Endothelial cell of umbilical vein (primary cell): ENCODE results near the gene ADSS1. TPM values are rescaled to one million over a fixed set of nuclear protein-coding genes. Genes with fewer than 3 reads are reported as not detected.

Experiments used
- BruUV-seq: library from RNA; stranded (reverse); fragments of 400-500 nt; replicated peaks from 2 replicates; lab custom pipeline; 2021; lab: Mats Ljungman, UMichigan
- CTCF ChIA-PET: fragments of 300-600, 350-600 bp; sonication (Branson Sonifier 250); formaldehyde crosslinking; loops from one replicate; lab custom pipeline; 2021; ENCODE audit warnings: antibody characterized with exemption, inconsistent platforms; lab: Charles Lee
- POLR2A ChIA-PET: fragments of 300-600, 350-600 bp; sonication (Branson Sonifier 250); formaldehyde crosslinking; loops from one replicate; lab custom pipeline; 2021; ENCODE audit warnings: antibody characterized with exemption, inconsistent platforms; lab: Charles Lee
- DNase-seq: peaks from one replicate; pipeline ENCODE4 v3.0.0-alpha.2; 2011; ENCODE audit warnings: low read depth, low spot score
- FAIRE-seq: peaks from 2 replicates; lab custom pipeline; 2011; peaks lifted over from hg19 to GRCh38; lab: Jason Lieb, UNC
- H2AFZ ChIP-seq: 2 replicates; pipeline ENCODE4 v1.6.0; 2012; ENCODE audit warnings: low read depth, low read length, control low read depth, inconsistent platforms
- H3K27ac ChIP-seq: 2 replicates; pipeline ENCODE4 v1.5.1; 2011; ENCODE audit warnings: low read depth, mild to moderate bottlenecking, control low read depth, low read length, moderate library complexity; ENCODE audit not compliant: insufficient read depth
- H3K27me3 ChIP-seq, 2 experiments: 2 replicates each; pipeline versions ENCODE4 v1.6.0 to v1.6.1; 2011; ENCODE audit warnings: low read length in 2 of 2, mixed read lengths in 1 of 2; ENCODE audit not compliant: control insufficient read depth in 2 of 2, insufficient read depth in 2 of 2
- H3K36me3 ChIP-seq, 2 experiments: 2 replicates in 1 of 2; 3 replicates in 1 of 2; pipeline ENCODE4 v1.5.1; 2011; ENCODE audit warnings: low read length in 2 of 2, mild to moderate bottlenecking in 1 of 2, moderate library complexity in 1 of 2; ENCODE audit not compliant: control insufficient read depth in 2 of 2, insufficient read depth in 2 of 2; ENCODE audit errors: extremely low read depth in 1 of 2
- H3K4me1 ChIP-seq: 3 replicates; pipeline ENCODE4 v1.5.1; 2011; ENCODE audit warnings: mild to moderate bottlenecking, low read length; ENCODE audit not compliant: control insufficient read depth, insufficient read depth; ENCODE audit errors: extremely low read depth
- H3K4me2 ChIP-seq: 2 replicates; pipeline ENCODE4 v1.6.1; 2011; ENCODE audit warnings: low read length, control low read depth, mixed read lengths; ENCODE audit not compliant: insufficient read depth
- H3K4me3 ChIP-seq, 3 experiments: fragments of 200-600 bp in 1 of 3; sonication (generic), shearing (Covaris generic) in 1 of 3; replicated peaks in 1 of 3; 2 replicates each; pipeline ENCODE4 v1.5.1; 2011 to 2016; ENCODE audit warnings: control low read depth in 3 of 3, low read length in 3 of 3, mild to moderate bottlenecking in 2 of 3, inconsistent platforms in 1 of 3, low read depth in 1 of 3, moderate library complexity in 1 of 3; ENCODE audit not compliant: insufficient read depth in 1 of 3
- H3K79me2 ChIP-seq: 2 replicates; pipeline ENCODE4 v1.6.0; 2012; ENCODE audit warnings: low read length, inconsistent platforms; ENCODE audit not compliant: control insufficient read depth, insufficient read depth
- H3K9ac ChIP-seq: replicated peaks from 2 replicates; pipeline ENCODE3; 2011; ENCODE audit warnings: low read length, control low read depth; ENCODE audit not compliant: insufficient read depth; ENCODE audit errors: extremely low read depth
- H3K9me1 ChIP-seq: replicated peaks from 3 replicates; pipeline ENCODE4 v1.6.0; 2011; ENCODE audit warnings: mild to moderate bottlenecking, low read length; ENCODE audit not compliant: control insufficient read depth, insufficient read depth; ENCODE audit errors: extremely low read depth
- H3K9me3 ChIP-seq: replicated peaks from 2 replicates; pipeline ENCODE4 v1.5.1; 2012; ENCODE audit warnings: low read length, inconsistent platforms; ENCODE audit not compliant: control insufficient read depth, insufficient read depth
- H4K20me1 ChIP-seq: replicated peaks from 2 replicates; pipeline ENCODE3; 2011; ENCODE audit warnings: mild to moderate bottlenecking, low read length; ENCODE audit not compliant: control insufficient read depth, insufficient read depth; ENCODE audit errors: extremely low read depth
- EZH2 ChIP-seq: IDR thresholded peaks from 2 replicates; pipeline ENCODE4 v1.6.1; 2012; ENCODE audit warnings: borderline replicate concordance, low read depth, mild to moderate bottlenecking, moderate library complexity, low read length, inconsistent platforms; ENCODE audit not compliant: severe bottlenecking
- FOS ChIP-seq: IDR thresholded peaks from 2 replicates; pipeline ENCODE4 v1.6.1; 2011; ENCODE audit warnings: mild to moderate bottlenecking, low read length, moderate library complexity, borderline replicate concordance; ENCODE audit not compliant: insufficient read depth
- GATA2 ChIP-seq: IDR thresholded peaks from 2 replicates; pipeline ENCODE4 v1.7.0; 2011; ENCODE audit warnings: low read depth, mild to moderate bottlenecking, moderate library complexity, mixed read lengths, low read length; ENCODE audit not compliant: insufficient read length, insufficient read depth
- JUN ChIP-seq: IDR thresholded peaks from 2 replicates; pipeline ENCODE4 v1.6.1; 2011; ENCODE audit warnings: borderline replicate concordance, low read depth; ENCODE audit not compliant: insufficient read length, insufficient read depth
- MYC ChIP-seq: IDR thresholded peaks from one replicate; pipeline ENCODE4 v1.6.1; 2011; ENCODE audit warnings: mild to moderate bottlenecking, low read depth, low read length
- POLR2A ChIP-seq: IDR thresholded peaks from 2 replicates; pipeline ENCODE4 v1.6.1; 2012; ENCODE audit warnings: low read depth, mild to moderate bottlenecking, control low read depth, low read length
- dilution Hi-C: fragments of 300-500 bp; cut with MboI; formaldehyde crosslinking; loops from one replicate; pipeline ENCODE4 v1.15.0; 2019; ENCODE audit warnings: low sequenced_read_pairs; ENCODE audit not compliant: extremely low pct_ligation_motif_present
- intact Hi-C: fragments of 100-400 bp; cut with micrococcal nuclease; formaldehyde crosslinking; loops from one replicate; pipeline ENCODE4 v1.10.0; 2022
- polyA plus RNA-seq, 4 experiments: library from polyadenylated mRNA; depleted of rRNA in 3 of 4; stranded (reverse) in 3 of 4; unstranded in 1 of 4; fragments of >200 nt; gene quantifications; 2 replicates each; pipeline versions ENCODE4 v1.2.1 to v1.2.3, GENCODE V29; 2011 to 2012; ENCODE audit warnings: missing spikeins in 1 of 4
- total RNA-seq: library from RNA; stranded (reverse); gene quantifications from 2 replicates; pipeline ENCODE4 v1.2.3, GENCODE V29; 2021
- TF ChIP-seq, protein P1 (sequence below), 2 donors: IDR thresholded peaks; 1 replicate in 1 of 2; 2 replicates in 1 of 2; pipeline ENCODE4 v1.5.1; 2011; ENCODE audit warnings: low read length in 2 of 2, mild to moderate bottlenecking in 2 of 2, moderate library complexity in 2 of 2, control low read depth in 1 of 2, inconsistent platforms in 1 of 2, low read depth in 1 of 2; ENCODE audit not compliant: insufficient read depth in 1 of 2; ENCODE audit errors: extremely low read depth in 1 of 2

Gene ADSS1
- total and polyA plus RNA-seq, 2 donors (not counting 3 experiments of a cell fraction or from before 2014, with no cell fraction given), result 1.9 TPM

DNA sequence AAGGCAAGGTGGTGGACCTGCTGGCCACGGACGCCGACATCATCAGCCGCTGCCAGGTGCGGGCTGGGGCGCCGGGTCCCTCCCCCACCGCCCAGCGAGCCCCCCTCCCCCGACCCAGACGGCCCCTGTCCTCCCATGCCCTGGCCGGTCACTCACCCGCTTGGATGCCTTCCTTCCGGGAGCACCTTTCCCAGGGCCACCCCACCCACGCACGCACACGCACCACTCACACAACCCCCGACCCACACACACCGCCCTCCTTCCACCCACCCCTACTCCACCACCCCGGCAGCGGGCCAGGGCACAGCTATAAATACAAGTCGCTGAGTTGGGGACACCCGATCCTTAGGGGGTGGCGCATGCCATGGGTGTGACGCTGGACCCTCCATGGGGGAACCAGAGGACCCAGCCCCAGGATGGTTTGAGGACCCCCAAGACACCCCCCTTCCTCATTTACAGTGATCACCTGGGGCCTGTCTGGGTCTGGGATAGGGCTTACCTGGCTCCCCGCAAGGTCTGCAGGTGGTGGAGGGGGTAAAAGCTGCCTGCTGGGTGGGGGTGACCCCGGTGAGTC is 465 bp downstream of the ADSS1 start:
- DNase-seq, result peak; percentile 28
- intact Hi-C loops (loop anchor here (2.0 kb wide), 1 partner anchor 28 kb away; the partner anchor contains the start of gene SIVA1), dilution Hi-C loops (no loop called here)
- Histone ChIP-seq H2AFZ (no peak overlapping the region), H3K27me3 (no peaks in the 10 kb centered on the region), H3K9me1 (no peaks in the 10 kb centered on the region), H3K9ac (no peak overlapping the region), H3K4me3 (peak overlapping the region in 1 of 3 experiments; percentile 52), H4K20me1 (no peaks in the 10 kb centered on the region), H3K9me3 (no peaks in the 10 kb centered on the region), H3K4me2 (no peak overlapping the region), H3K79me2 (no peaks in the 10 kb centered on the region), H3K27ac (no peak overlapping the region), H3K36me3 (peaks cover 0 to 2% of the 10 kb centered on the region in 2 experiments), H3K4me1 (peaks cover 5% of the 10 kb centered on the region)
- ChIA-PET POLR2A (no interaction called here), CTCF (interaction anchor here (0.9 to 3.2 kb wide), 6 partner anchors 10 to 101 kb away, joined by 3 to 17 read pairs (median 4); partner anchors contain the start of gene SIVA1)
- FAIRE-seq, result no peak
- no peak for TF ChIP-seq JUN
- no peak for TF ChIP-seq GATA2
- no peak for TF ChIP-seq EZH2
- no peak for TF ChIP-seq MYC
- no peak for TF ChIP-seq POLR2A
- TF ChIP-seq, protein P1, sequence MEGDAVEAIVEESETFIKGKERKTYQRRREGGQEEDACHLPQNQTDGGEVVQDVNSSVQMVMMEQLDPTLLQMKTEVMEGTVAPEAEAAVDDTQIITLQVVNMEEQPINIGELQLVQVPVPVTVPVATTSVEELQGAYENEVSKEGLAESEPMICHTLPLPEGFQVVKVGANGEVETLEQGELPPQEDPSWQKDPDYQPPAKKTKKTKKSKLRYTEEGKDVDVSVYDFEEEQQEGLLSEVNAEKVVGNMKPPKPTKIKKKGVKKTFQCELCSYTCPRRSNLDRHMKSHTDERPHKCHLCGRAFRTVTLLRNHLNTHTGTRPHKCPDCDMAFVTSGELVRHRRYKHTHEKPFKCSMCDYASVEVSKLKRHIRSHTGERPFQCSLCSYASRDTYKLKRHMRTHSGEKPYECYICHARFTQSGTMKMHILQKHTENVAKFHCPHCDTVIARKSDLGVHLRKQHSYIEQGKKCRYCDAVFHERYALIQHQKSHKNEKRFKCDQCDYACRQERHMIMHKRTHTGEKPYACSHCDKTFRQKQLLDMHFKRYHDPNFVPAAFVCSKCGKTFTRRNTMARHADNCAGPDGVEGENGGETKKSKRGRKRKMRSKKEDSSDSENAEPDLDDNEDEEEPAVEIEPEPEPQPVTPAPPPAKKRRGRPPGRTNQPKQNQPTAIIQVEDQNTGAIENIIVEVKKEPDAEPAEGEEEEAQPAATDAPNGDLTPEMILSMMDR (IDR thresholded peaks at IDR 0.05; ENCODE audit: extremely low read depth in 1 of 2, insufficient read depth in 1 of 2, low read depth in 1 of 2, low read length in 2 of 2), result no peak
- no peak for TF ChIP-seq FOS
- no TSS peak for BruUV-seq
